CD4-positive, alpha-beta T cell (primary cell): ENCODE measurements around the gene DNAH3. TPM values are rescaled to one million over a fixed set of nuclear protein-coding genes. Genes with fewer than 3 reads are reported as not detected.

Experiments used
- ATAC-seq: fragments of 200-7000 bp; cut with Tn5 transposase; one replicate; pipeline ENCODE4 v1.10.0; 2022; ENCODE audit warnings: mild to moderate bottlenecking; ENCODE audit not compliant: poor library complexity
- CTCF ChIA-PET: fragments of 350-600 bp; sonication (Branson Sonifier 250); formaldehyde crosslinking; loops from one replicate; lab custom pipeline; 2021; ENCODE audit warnings: antibody characterized with exemption, inconsistent platforms; lab: Charles Lee
- POLR2A ChIA-PET: fragments of 350-600 bp; sonication (Branson Sonifier 250); formaldehyde crosslinking; loops from one replicate; lab custom pipeline; 2021; ENCODE audit warnings: antibody characterized with exemption, inconsistent platforms; lab: Charles Lee
- DNase-seq, 14 experiments: peaks; one replicate each; pipeline ENCODE4 v3.0.0-alpha.2; 2013 to 2020; ENCODE audit warnings: mixed read lengths in 2 of 14
- H3K27ac ChIP-seq, 2 donors: one replicate each; pipeline versions ENCODE4 v1.5.1 to v1.7.0; 2013; ENCODE audit warnings: low read length in 2 of 2, low read depth in 1 of 2, mild to moderate bottlenecking in 1 of 2
- H3K27me3 ChIP-seq, 2 experiments: 1 replicate in 1 of 2; 2 replicates in 1 of 2; pipeline versions ENCODE4 v1.6.1 to v1.7.0; 2013; ENCODE audit warnings: low read length in 2 of 2, control low read depth in 1 of 2, mild to moderate bottlenecking in 1 of 2, moderate library complexity in 1 of 2; ENCODE audit not compliant: insufficient read depth in 2 of 2, control insufficient read depth in 1 of 2
- H3K36me3 ChIP-seq: one replicate; pipeline ENCODE4 v1.6.1; 2013; ENCODE audit warnings: low read length, control low read depth; ENCODE audit not compliant: insufficient read depth
- H3K4me1 ChIP-seq: one replicate; pipeline ENCODE4 v1.6.1; 2013; ENCODE audit warnings: low read length, control low read depth; ENCODE audit not compliant: insufficient read depth
- H3K4me3 ChIP-seq: one replicate; pipeline ENCODE4 v1.5.1; 2013; ENCODE audit warnings: mild to moderate bottlenecking, low read length, moderate library complexity
- H3K9me3 ChIP-seq, 2 experiments: 1 replicate in 1 of 2; 2 replicates in 1 of 2; pipeline versions ENCODE4 v1.6.1 to v1.7.0; 2013; ENCODE audit warnings: low read length in 2 of 2, mild to moderate bottlenecking in 2 of 2, control low read depth in 1 of 2, moderate library complexity in 1 of 2; ENCODE audit not compliant: control insufficient read depth in 1 of 2, insufficient read depth in 1 of 2
- H3K27ac Mint-ChIP-seq: one replicate; pipeline ENCODE4 v1.8.0; 2020; ENCODE audit warnings: mixed read lengths
- H3K27me3 Mint-ChIP-seq: one replicate; pipeline ENCODE4 v1.8.0; 2021; ENCODE audit warnings: mixed read lengths
- H3K36me3 Mint-ChIP-seq: one replicate; pipeline ENCODE4 v1.8.0; 2021; ENCODE audit warnings: low read depth, mixed read lengths
- H3K4me1 Mint-ChIP-seq: one replicate; pipeline ENCODE4 v1.8.0; 2021; ENCODE audit warnings: low read depth, mixed read lengths
- H3K4me3 Mint-ChIP-seq: one replicate; pipeline ENCODE4 v1.8.0; 2020; ENCODE audit warnings: mild to moderate bottlenecking, mixed read lengths
- H3K9me3 Mint-ChIP-seq: one replicate; pipeline ENCODE4 v1.8.0; 2020; ENCODE audit warnings: mixed read lengths
- CTCF ChIP-seq: fragments of 200-600 bp; IDR thresholded peaks from one replicate; pipeline ENCODE4 v1.8.0; 2022; ENCODE audit warnings: antibody characterized with exemption, mild to moderate bottlenecking
- intact Hi-C, 2 experiments: fragments of 100-400 bp; cut with DNase I in 1 of 2; cut with micrococcal nuclease in 1 of 2; formaldehyde crosslinking; loops; one replicate each; pipeline versions ENCODE4 v1.15.1 to v1.9.0; 2023 to 2025; cut with DNase I, micrococcal nuclease
- total RNA-seq, 174 experiments: library from RNA in 2 of 174; stranded (reverse) in 2 of 174; gene quantifications; one replicate each; pipeline ENCODE4 v1.2.3 and lab custom pipeline; 2021 to 2026

Gene DNAH3
- total RNA-seq, 2 experiments from 2014 or later, result not detected

DNA sequence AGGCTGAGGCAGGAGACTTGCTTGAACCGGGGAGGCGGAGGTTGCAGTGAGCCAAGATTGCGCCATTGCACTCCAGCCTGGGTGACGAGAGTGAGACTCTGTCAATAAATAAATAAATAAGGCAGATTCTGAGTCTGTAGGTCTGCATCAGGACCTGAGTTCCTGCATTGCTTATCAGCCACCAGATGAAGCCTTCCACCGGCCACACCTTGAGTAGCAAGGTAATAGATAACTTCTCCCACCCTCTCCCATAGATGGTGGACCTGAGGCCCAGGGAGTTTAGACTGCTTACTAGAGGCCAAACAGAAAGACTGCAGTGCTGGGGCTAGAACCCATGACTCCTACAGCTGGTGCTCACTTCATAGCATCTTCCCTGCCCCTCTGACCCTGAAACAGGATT is 38.7 kb upstream of the DNAH3 start:
- Mint-ChIP-seq H3K9me3 (peaks cover 3% of the 10 kb centered on the region), H3K36me3 (no peaks in the 10 kb centered on the region), H3K4me3 (no peak overlapping the region), H3K27ac (no peak overlapping the region), H3K27me3 (peaks cover 5% of the 10 kb centered on the region), H3K4me1 (peaks cover 5% of the 10 kb centered on the region)
- ChIA-PET POLR2A (no interaction called here), CTCF (interaction anchor here (0.6 to 1.1 kb wide), 3 partner anchors 18 to 339 kb away, joined by 3 to 4 read pairs (median 3); no protein-coding TSS in a partner anchor)
- Histone ChIP-seq H3K9me3 (peaks cover 0 to 5% of the 10 kb centered on the region in 2 experiments), H3K4me3 (no peak overlapping the region), H3K4me1 (peaks cover 5% of the 10 kb centered on the region), H3K36me3 (no peaks in the 10 kb centered on the region), H3K27me3 (no peaks in the 10 kb centered on the region), H3K27ac (no peak overlapping the region)
- intact Hi-C loops, result loop anchor here (2.0 to 10.0 kb wide), 4 partner anchors 105 to 1495 kb away; no protein-coding TSS in a partner anchor
- no peak for TF ChIP-seq CTCF
- ATAC-seq, result no peak
- DNase-seq, result no peak

DNA sequence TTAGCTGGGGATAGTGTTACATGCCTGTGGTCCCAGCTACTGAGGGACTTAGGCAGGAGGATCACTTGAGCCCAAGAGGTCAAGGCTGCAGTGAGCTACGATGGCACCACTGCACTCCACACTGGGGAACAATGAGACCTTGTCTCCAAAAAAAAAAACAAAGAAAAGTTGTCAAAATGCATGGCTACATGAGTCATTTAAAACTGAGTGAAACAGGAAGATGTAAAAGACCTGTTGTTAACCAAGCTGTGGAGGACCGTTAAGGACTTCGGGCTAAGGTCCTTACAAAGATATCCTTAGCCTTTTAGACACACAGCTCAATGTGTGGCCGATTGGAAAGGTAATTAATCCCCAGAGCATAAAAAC is 35.7 kb upstream of the DNAH3 start:
- H3K27me3 ChIP-seq, result no peaks in the 10 kb centered on the region
- no peak for TF ChIP-seq CTCF
- H3K4me3 ChIP-seq, result no peak overlapping the region
- peaks cover 7% of the 10 kb centered on the region for H3K36me3 ChIP-seq
- Mint-ChIP-seq H3K27me3 (peaks cover 5% of the 10 kb centered on the region), H3K4me3 (no peak overlapping the region), H3K27ac (no peak overlapping the region), H3K9me3 (peaks cover 3% of the 10 kb centered on the region), H3K36me3 (peaks cover 15% of the 10 kb centered on the region), H3K4me1 (peaks cover 5% of the 10 kb centered on the region)
- DNase-seq (no peak), ATAC-seq (no peak)
- intact Hi-C loops, result loop anchor here in 1 of 2 experiments (10.0 kb wide), 1 partner anchor 108 kb away; no protein-coding TSS in a partner anchor
- H3K9me3 ChIP-seq, result no peaks in the 10 kb centered on the region
- H3K4me1 ChIP-seq, result peaks cover 5% of the 10 kb centered on the region
- POLR2A ChIA-PET, result no interaction called here
- CTCF ChIA-PET, result interaction anchor here (0.7 kb wide), 1 partner anchor 1298 kb away, joined by 3 read pairs; no protein-coding TSS in a partner anchor
- H3K27ac ChIP-seq, result no peak overlapping the region

DNA sequence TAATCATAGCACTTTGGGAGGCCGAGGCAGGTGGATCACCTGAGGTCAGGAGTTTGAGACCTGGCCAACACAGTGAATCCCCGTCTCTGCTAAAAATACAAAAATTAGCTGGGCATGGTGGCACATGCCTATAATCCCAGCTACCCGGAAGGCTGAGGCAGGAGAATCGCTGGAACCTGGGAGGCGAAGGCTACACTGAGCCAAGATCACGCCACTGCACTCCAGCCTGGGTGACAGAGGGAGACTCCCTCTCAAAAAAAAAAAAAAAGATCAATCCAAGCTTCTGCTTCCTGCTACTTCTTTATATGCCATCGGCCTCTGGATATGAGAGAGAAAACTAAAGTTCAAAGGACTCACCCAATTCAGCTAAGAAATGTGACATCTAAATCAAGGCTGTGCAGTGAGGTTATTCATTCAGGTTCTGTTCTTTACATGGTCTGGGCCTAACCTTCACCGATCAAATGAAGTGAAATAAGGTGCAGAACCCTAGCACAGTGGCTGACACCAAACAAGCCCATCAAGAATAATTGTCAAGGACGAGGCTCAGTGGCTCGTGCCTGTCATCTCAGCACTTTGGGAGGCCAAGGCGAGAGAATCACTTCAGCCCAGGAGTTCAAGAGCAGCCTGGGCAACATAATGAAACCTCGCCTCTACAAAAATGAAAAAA is 35.1 kb upstream of the DNAH3 start:
- H3K36me3 Mint-ChIP-seq, result peaks cover 20% of the 10 kb centered on the region
- no peak for ATAC-seq
- H3K9me3 Mint-ChIP-seq, result peaks cover 3% of the 10 kb centered on the region
- intact Hi-C loops, result loop anchor here in 1 of 2 experiments (10.0 kb wide), 1 partner anchor 109 kb away; no protein-coding TSS in a partner anchor
- Histone ChIP-seq H3K9me3 (no peaks in the 10 kb centered on the region), H3K4me3 (no peak overlapping the region), H3K4me1 (peaks cover 5% of the 10 kb centered on the region), H3K27ac (no peak overlapping the region), H3K27me3 (no peaks in the 10 kb centered on the region), H3K36me3 (peaks cover 12% of the 10 kb centered on the region)
- H3K27ac Mint-ChIP-seq, result no peak overlapping the region
- TF ChIP-seq CTCF, result no peak
- no peak for DNase-seq
- peaks cover 5% of the 10 kb centered on the region for H3K27me3 Mint-ChIP-seq
- peaks cover 5% of the 10 kb centered on the region for H3K4me1 Mint-ChIP-seq
- H3K4me3 Mint-ChIP-seq, result no peak overlapping the region
- ChIA-PET POLR2A (no interaction called here), CTCF (interaction anchor here (0.7 kb wide), 1 partner anchor 1298 kb away, joined by 3 read pairs; no protein-coding TSS in a partner anchor)
